Memory B cell (primary cell): ENCODE results near the gene TMEM151B.
A peak's percentile ranks its signal among the peaks of the same experiment; 100 is the strongest.
"Not testable (repeated sequence)": the region's sequence is repeated elsewhere in the genome, so short reads cannot be mapped to it uniquely, and the experiment has no call there.

ENCODE experiments used
- ATAC-seq: fragments of 150-1000 bp; cut with Tn5 transposase; 2 replicates; pipeline ENCODE4 v1.10.0; 2021; ENCODE audit warnings: low read depth, mild to moderate bottlenecking, moderate library complexity
- DNase-seq, 2 donors: peaks; one replicate each; pipeline ENCODE4 v3.0.0; 2022; ENCODE audit warnings: low spot score in 2 of 2
- H3K27ac Mint-ChIP-seq: one replicate; pipeline ENCODE4 v1.8.0; 2022; ENCODE audit warnings: mild to moderate bottlenecking, moderate library complexity, mixed read lengths
- H3K27me3 Mint-ChIP-seq: one replicate; pipeline ENCODE4 v1.8.0; 2022; ENCODE audit warnings: mixed read lengths
- H3K36me3 Mint-ChIP-seq: one replicate; pipeline ENCODE4 v1.8.0; 2022; ENCODE audit warnings: mild to moderate bottlenecking, mixed read lengths
- H3K4me1 Mint-ChIP-seq: one replicate; pipeline ENCODE4 v1.8.0; 2022; ENCODE audit warnings: mixed read lengths
- H3K4me3 Mint-ChIP-seq: one replicate; pipeline ENCODE4 v1.8.0; 2022; ENCODE audit warnings: mild to moderate bottlenecking, moderate library complexity, mixed read lengths
- H3K9me3 Mint-ChIP-seq: one replicate; pipeline ENCODE4 v1.8.0; 2022; ENCODE audit warnings: mixed read lengths

The TMEM151B gene

DNA sequence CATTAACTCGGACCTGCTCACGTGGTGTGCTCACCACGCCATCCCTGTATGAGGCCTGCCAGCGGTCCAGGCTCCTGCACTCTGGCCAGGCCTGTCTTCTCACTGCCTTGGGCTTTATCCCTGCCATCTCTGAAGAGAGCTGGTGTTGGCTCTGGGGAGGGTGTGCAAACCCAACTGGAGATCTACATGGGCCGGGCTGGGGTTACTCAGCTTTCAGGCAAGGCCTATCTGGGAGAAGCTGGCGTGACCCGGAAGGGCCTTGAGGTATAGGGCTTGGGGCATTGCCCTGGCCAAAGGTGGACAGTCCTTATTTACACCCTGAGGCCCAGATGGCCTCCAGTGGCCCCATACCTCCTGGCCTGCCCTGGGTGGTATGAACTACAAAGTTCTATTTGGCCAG is 41.8 kb upstream of the TMEM151B start:
- no peak for DNase-seq
- no peak overlapping the region for H3K27ac Mint-ChIP-seq
- H3K36me3 Mint-ChIP-seq: no peaks in the 10 kb centered on the region
- no peak for ATAC-seq
- H3K4me3 Mint-ChIP-seq: no peak overlapping the region
- H3K9me3 Mint-ChIP-seq: no peaks in the 10 kb centered on the region
- H3K4me1 Mint-ChIP-seq: peaks cover 7% of the 10 kb centered on the region
- H3K27me3 Mint-ChIP-seq: no peaks in the 10 kb centered on the region

GRCh38 chr6:44228836-44229235 is 41.4 kb upstream of the TMEM151B start:
- H3K27ac Mint-ChIP-seq: no peak overlapping the region
- H3K36me3 Mint-ChIP-seq: no peaks in the 10 kb centered on the region
- DNase-seq: no peak
- H3K4me3 Mint-ChIP-seq: no peak overlapping the region
- no peaks in the 10 kb centered on the region for H3K27me3 Mint-ChIP-seq
- H3K9me3 Mint-ChIP-seq: no peaks in the 10 kb centered on the region
- ATAC-seq: no peak
- peaks cover 7% of the 10 kb centered on the region for H3K4me1 Mint-ChIP-seq

GRCh38 chr6:44229376-44230033 is 40.7 kb upstream of the TMEM151B start:
- H3K36me3 Mint-ChIP-seq: no peaks in the 10 kb centered on the region
- H3K9me3 Mint-ChIP-seq: no peaks in the 10 kb centered on the region
- ATAC-seq (no peak), DNase-seq (no peak)
- H3K27ac Mint-ChIP-seq: no peak overlapping the region
- no peak overlapping the region for H3K4me3 Mint-ChIP-seq
- no peaks in the 10 kb centered on the region for H3K27me3 Mint-ChIP-seq
- peaks cover 1% of the 10 kb centered on the region for H3K4me1 Mint-ChIP-seq

DNA sequence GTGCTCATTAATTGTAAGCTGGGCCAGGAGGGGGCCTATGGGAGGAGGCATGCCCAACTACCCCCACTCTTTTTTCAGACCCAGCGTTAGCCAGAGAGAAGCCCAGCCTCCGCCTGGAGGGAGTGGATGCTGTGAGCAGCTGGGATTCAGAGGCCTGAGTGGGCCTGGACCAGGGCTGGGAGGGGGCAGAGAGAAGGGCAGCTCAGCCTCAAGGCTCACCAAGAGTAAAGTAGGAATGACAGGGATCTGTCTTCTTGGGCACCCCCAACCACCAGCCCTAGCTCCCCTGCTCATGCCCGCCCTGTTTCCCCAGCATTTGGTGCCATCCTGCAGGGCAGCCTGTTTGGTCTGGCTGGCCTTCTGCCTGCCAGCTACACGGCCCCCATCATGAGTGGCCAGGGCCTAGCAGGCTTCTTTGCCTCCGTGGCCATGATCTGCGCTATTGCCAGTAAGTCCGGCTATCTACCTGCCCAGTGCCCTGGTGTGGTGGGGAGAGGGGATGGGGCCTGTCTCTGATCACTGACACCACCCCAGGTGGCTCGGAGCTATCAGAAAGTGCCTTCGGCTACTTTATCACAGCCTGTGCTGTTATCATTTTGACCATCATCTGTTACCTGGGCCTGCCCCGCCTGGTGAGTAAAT is 40.1 kb upstream of the TMEM151B start:
- no peaks in the 10 kb centered on the region for H3K27me3 Mint-ChIP-seq
- no peaks in the 10 kb centered on the region for H3K4me1 Mint-ChIP-seq
- no peak for ATAC-seq

DNA sequence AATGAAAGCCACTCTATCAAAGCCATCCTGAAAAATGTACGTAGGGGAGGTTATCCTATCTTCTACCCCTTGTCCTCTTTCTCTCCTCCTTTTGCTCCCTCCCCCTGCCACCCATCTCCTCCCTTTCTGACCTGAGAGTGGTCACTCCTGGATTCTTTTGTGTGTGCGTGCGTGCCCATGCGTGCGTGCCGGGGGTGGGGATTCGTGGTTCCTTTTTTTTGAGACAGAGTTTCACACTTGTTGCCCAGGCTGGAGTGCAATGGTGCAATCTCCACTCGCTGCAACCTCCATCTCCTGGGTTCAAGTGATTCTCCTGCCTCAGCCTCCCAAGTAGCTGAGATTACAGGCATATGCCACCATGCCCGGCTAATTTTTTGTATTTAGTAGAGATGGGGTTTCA is 38.8 kb upstream of the TMEM151B start:
- H3K36me3 Mint-ChIP-seq, H3K27me3 Mint-ChIP-seq, H3K4me1 Mint-ChIP-seq, H3K9me3 Mint-ChIP-seq, DNase-seq, H3K4me3 Mint-ChIP-seq, ATAC-seq, H3K27ac Mint-ChIP-seq: not testable (repeated sequence)

More for the DNA sequence above, 40.1 kb upstream of the TMEM151B start:
- no peaks in the 10 kb centered on the region for H3K9me3 Mint-ChIP-seq
- H3K27ac Mint-ChIP-seq: no peak overlapping the region
- DNase-seq: no peak
- H3K4me3 Mint-ChIP-seq: no peak overlapping the region
- no peaks in the 10 kb centered on the region for H3K36me3 Mint-ChIP-seq

GRCh38 chr6:44232676-44233566 is 37.3 kb upstream of the TMEM151B start:
- ATAC-seq (no peak), DNase-seq (no peak)
- no peaks in the 10 kb centered on the region for H3K36me3 Mint-ChIP-seq
- H3K9me3 Mint-ChIP-seq: no peaks in the 10 kb centered on the region
- H3K4me3 Mint-ChIP-seq: no peak overlapping the region
- no peaks in the 10 kb centered on the region for H3K27me3 Mint-ChIP-seq
- H3K4me1 Mint-ChIP-seq: peaks cover 4% of the 10 kb centered on the region
- H3K27ac Mint-ChIP-seq: no peak overlapping the region

- no peak for DNase-seq
- Mint-ChIP-seq H3K27ac (no peak overlapping the region), H3K36me3 (no peaks in the 10 kb centered on the region), H3K4me1 (peaks cover 7% of the 10 kb centered on the region), H3K27me3 (no peaks in the 10 kb centered on the region), H3K9me3 (no peaks in the 10 kb centered on the region), H3K4me3 (no peak overlapping the region)
- ATAC-seq: no peak
Measured at GRCh38 chr6:44233567-44234100, 36.6 kb upstream of the TMEM151B start.

GRCh38 chr6:44234101-44235025 is 35.9 kb upstream of the TMEM151B start:
- H3K9me3 Mint-ChIP-seq: no peaks in the 10 kb centered on the region
- peaks cover 7% of the 10 kb centered on the region for H3K4me1 Mint-ChIP-seq
- DNase-seq: no peak
- H3K27ac Mint-ChIP-seq: no peak overlapping the region
- H3K4me3 Mint-ChIP-seq: no peak overlapping the region
- no peaks in the 10 kb centered on the region for H3K27me3 Mint-ChIP-seq
- H3K36me3 Mint-ChIP-seq: no peaks in the 10 kb centered on the region
- ATAC-seq: no peak

DNA sequence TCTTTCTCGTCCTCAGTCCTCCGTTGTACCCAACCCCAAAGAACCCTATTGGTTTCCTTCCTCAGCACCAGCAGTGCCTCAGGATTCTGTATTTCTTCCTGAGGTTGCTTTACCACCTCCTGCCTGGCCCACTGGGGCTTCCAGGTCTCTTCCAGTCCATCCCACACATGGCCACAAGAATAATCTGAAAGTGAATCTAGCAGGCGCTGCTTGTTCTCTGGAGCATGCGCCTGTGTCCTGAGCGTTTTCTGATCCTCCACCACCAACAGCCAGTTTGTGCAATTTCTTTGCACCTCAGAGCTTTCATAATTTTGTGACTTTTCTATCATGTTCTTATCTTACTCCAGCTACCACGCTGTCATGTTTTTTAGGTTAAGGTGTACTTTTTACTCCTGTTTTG is 35.0 kb upstream of the TMEM151B start:
- no peak overlapping the region for H3K27ac Mint-ChIP-seq
- no peak overlapping the region for H3K4me3 Mint-ChIP-seq
- DNase-seq (no peak), ATAC-seq (no peak)
- H3K9me3 Mint-ChIP-seq: no peaks in the 10 kb centered on the region
- H3K4me1 Mint-ChIP-seq: peaks cover 7% of the 10 kb centered on the region
- no peaks in the 10 kb centered on the region for H3K36me3 Mint-ChIP-seq
- H3K27me3 Mint-ChIP-seq: no peaks in the 10 kb centered on the region

- H3K4me1 Mint-ChIP-seq: peaks cover 7% of the 10 kb centered on the region
- ATAC-seq (no peak), DNase-seq (no peak)
- no peak overlapping the region for H3K27ac Mint-ChIP-seq
- H3K4me3 Mint-ChIP-seq: no peak overlapping the region
- H3K9me3 Mint-ChIP-seq: no peaks in the 10 kb centered on the region
- H3K27me3 Mint-ChIP-seq: no peaks in the 10 kb centered on the region
- H3K36me3 Mint-ChIP-seq: no peaks in the 10 kb centered on the region
Measured at GRCh38 chr6:44235891-44236516, 34.2 kb upstream of the TMEM151B start.

DNA sequence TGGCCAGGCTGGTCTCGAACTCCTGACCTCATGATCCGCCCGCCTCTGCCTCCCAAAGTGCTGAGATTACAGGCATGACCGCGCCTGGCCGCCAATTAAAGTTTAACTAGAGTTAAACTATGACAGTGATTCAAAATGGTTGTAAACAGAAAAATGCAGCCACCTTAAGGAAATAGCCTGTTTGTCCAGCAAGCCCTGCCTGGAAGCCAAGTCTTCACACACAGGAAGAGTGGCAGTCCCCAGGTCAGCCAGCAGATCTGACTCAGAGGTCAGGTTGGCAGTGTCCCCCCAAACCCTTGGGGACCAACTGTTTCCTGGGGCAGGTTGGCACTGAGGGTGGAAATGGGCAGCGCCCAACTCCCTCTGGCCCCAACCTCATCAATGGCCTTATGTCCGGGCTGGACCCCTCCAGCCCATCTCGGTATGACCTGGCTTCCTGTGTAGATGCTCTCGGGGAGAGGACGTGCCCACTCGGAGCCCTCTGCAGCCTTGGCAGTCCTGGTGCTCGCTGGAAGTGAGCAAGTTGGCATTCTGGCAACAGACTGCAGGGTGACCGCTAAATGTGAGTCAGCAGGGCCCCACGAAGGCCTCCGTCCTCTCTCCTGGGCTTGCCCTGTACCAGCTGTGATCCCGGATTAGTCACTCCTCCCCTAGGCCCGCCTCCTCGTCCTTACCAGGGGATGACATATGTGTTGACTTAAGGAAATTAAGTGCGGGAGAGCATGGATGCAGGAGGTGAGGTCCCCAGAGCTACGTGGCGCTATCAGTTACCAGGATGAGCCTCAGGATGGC is 33.0 kb upstream of the TMEM151B start:
- H3K4me1 Mint-ChIP-seq: peaks cover 7% of the 10 kb centered on the region
- H3K36me3 Mint-ChIP-seq: no peaks in the 10 kb centered on the region
- DNase-seq (no peak), ATAC-seq (peak; percentile 67)
- peak overlapping the region; percentile 98 for H3K27ac Mint-ChIP-seq
- peak overlapping the region; percentile 92 for H3K4me3 Mint-ChIP-seq
- H3K9me3 Mint-ChIP-seq: no peaks in the 10 kb centered on the region
- no peaks in the 10 kb centered on the region for H3K27me3 Mint-ChIP-seq

DNA sequence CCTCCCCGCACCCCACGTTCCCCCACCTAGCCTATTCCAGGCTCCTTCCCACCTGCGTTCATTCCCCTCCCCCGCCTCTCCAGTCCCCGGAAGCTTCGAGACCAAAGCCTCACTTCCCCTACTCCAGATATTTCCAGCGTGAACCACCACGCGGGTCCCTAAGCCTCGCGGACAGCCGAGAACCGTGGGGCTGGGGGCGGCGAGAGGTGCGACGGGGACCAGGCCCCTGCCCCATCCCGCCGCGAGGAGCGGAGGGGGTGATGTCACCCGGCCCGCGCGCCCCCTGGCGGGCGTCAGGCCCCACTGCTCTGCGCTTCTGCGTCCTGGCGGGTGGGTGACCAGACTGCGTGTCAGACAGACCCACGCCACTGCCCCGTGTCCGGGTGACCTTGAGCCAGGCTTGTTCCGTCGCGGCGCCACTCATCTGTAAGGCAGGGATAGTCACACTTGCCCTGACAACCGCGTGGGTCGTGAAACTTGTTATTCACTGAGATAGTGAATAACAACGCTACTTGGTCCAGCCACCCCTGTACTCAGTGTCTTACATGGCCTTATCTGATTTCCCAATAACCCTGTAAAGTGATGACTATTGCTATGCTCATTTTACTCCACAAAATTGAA is 32.3 kb upstream of the TMEM151B start:
- peaks cover 7% of the 10 kb centered on the region for H3K4me1 Mint-ChIP-seq
- no peaks in the 10 kb centered on the region for H3K9me3 Mint-ChIP-seq
- H3K4me3 Mint-ChIP-seq: peak overlapping the region; percentile 92
- H3K27ac Mint-ChIP-seq: peak overlapping the region; percentile 98
- ATAC-seq: peak; percentile 95
- no peaks in the 10 kb centered on the region for H3K27me3 Mint-ChIP-seq
- peak; percentile 82 to 91 for DNase-seq
- H3K36me3 Mint-ChIP-seq: no peaks in the 10 kb centered on the region
